Thyroid gland (tissue), 4 donors: ENCODE results near the gene ZNF598.

Experiments
- POLR2A ChIP-seq, 2 donors: fragments of 450-650 bp; IDR thresholded peaks; one replicate each; pipeline ENCODE4 v1.6.1; 2017; ENCODE audit warnings: antibody characterized with exemption in 2 of 2, mild to moderate bottlenecking in 2 of 2, moderate library complexity in 1 of 2
- TF ChIP-seq, protein P1 (sequence below), 6 experiments: fragments of 200-600 bp in 3 of 6; fragments of 450-650 bp in 3 of 6; sonication (generic) in 3 of 6; IDR thresholded peaks; one replicate each; pipeline ENCODE4 v1.5.1; 2016 to 2019; ENCODE audit warnings: antibody characterized with exemption in 6 of 6, mild to moderate bottlenecking in 2 of 6, inconsistent platforms in 1 of 6, moderate library complexity in 1 of 6

DNA sequence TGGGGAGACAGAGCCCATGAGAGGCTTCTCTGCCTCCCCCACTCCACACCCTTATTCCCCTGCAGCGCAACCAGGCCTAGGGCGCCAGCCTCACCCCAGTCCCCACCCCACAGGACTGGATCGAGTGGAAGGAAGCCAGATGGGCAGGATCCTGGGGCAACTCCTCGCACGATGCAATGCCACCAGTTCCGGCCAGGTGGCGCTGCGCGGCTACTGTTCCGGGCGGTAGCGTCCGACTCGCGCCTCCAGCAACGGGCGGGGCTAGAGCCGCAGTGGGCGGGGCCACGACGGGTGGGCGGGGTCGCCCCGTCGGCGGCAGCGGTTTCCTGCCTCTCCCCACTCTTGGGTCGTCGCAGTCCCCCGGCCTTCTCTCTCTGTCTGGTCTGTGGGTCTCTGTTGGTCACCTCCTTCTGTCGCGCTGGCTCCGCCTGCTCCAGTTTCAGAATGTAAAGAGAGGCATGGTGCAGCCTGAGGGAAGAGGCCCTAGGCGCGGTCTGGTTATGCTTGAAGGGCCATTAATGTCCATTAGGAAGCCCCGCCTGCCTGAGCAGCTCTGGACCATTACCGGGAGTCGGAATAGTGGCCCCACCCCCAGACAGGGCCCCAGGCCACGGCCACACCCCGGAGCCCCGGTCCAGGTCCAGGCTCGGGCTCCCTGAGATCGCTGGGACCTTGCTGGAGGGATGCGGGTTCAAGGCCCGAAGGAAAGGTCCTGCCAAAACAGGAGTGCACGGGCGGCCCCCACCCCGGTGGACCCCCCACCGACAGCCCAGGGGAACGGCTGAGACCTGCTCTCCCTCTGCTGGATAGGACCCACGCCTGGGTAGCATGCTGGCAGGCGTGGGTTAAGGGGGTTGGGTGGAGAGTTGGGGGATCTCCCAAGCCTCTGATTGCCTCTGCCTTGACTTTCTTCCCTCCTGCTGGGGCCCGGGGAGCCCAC, 13.7 kb upstream of the ZNF598 start:
- TF ChIP-seq, protein P1, sequence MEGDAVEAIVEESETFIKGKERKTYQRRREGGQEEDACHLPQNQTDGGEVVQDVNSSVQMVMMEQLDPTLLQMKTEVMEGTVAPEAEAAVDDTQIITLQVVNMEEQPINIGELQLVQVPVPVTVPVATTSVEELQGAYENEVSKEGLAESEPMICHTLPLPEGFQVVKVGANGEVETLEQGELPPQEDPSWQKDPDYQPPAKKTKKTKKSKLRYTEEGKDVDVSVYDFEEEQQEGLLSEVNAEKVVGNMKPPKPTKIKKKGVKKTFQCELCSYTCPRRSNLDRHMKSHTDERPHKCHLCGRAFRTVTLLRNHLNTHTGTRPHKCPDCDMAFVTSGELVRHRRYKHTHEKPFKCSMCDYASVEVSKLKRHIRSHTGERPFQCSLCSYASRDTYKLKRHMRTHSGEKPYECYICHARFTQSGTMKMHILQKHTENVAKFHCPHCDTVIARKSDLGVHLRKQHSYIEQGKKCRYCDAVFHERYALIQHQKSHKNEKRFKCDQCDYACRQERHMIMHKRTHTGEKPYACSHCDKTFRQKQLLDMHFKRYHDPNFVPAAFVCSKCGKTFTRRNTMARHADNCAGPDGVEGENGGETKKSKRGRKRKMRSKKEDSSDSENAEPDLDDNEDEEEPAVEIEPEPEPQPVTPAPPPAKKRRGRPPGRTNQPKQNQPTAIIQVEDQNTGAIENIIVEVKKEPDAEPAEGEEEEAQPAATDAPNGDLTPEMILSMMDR (IDR thresholded peaks at IDR 0.05): peak; percentile 89 to 99 (median 98)
- peak in 1 of 2 donors; percentile 51 for TF ChIP-seq POLR2A (IDR thresholded peaks at IDR 0.05)
